Peyer's patch (tissue), 4 donors: Measurements from ENCODE around the gene NT5C1A.

ENCODE experiments used
- CTCF ChIP-seq, 6 experiments: fragments of 450-650 bp in 4 of 6; fragments of 200-600 bp in 2 of 6; sonication (generic) in 1 of 6; IDR thresholded peaks; one replicate each; pipeline ENCODE4 v1.5.1; 2017 to 2019; ENCODE audit warnings: antibody characterized with exemption in 6 of 6, mild to moderate bottlenecking in 3 of 6, moderate library complexity in 1 of 6
- POLR2A ChIP-seq, 2 donors: fragments of 450-650 bp; IDR thresholded peaks; one replicate each; pipeline ENCODE4 v1.5.1; 2017; ENCODE audit warnings: antibody characterized with exemption in 2 of 2, mild to moderate bottlenecking in 2 of 2, moderate library complexity in 2 of 2

GRCh38 chr1:39695016-39695415 lies 23.1 kb upstream of the NT5C1A start:
- TF ChIP-seq CTCF (IDR thresholded peaks at IDR 0.05) (no peak), POLR2A (IDR thresholded peaks at IDR 0.05) (no peak)
